Measurements from ENCODE around the gene TMEM259. TPM values are rescaled to one million over a fixed set of nuclear protein-coding genes. Genes with fewer than 3 reads are reported as not detected.

Gene TMEM259
- total and polyA plus RNA-seq, 3 donors from 2014 or later = 164 to 405 (median 339) TPM

GRCh38 chr19:971795-972194 lies 49.1 kb downstream of the TMEM259 start:
- intact Hi-C loops (cut with DNase I; ENCODE audit: low total_unique reads) = no loop called here
- Histone ChIP-seq H3K4me1 (no peaks in the 10 kb centered on the region), H3K4me3 (no peak overlapping the region), H3K27ac (no peak overlapping the region), H3K9me3 (no peaks in the 10 kb centered on the region), H3K27me3 (no peaks in the 10 kb centered on the region), H3K36me3 (ENCODE audit: low read depth, missing control alignments) (no peaks in the 10 kb centered on the region)
- DNase-seq = no peak
- 93 to 97% methylated on average over 9 to 24 of the region's 24 CpGs for WGBS, 2 donors
- TF ChIP-seq CTCF (IDR thresholded peaks at IDR 0.05) (no peak), POLR2A (IDR thresholded peaks at IDR 0.05) (no peak)

- no peaks in the 10 kb centered on the region for H3K9me3 ChIP-seq
- H3K4me1 ChIP-seq = no peaks in the 10 kb centered on the region
- H3K27me3 ChIP-seq = no peaks in the 10 kb centered on the region
- TF ChIP-seq CTCF (IDR thresholded peaks at IDR 0.05) (peak; percentile 25 to 64 (median 53)), POLR2A (IDR thresholded peaks at IDR 0.05) (no peak)
- no peak for DNase-seq
- 97 to 98% methylated on average over 10 to 14 of the region's 14 CpGs for WGBS, 2 donors
- intact Hi-C loops (cut with DNase I; ENCODE audit: low total_unique reads) = no loop called here
- H3K36me3 ChIP-seq (ENCODE audit: low read depth, missing control alignments) = no peaks in the 10 kb centered on the region
- no peak overlapping the region for H3K4me3 ChIP-seq
- H3K27ac ChIP-seq = no peak overlapping the region
Measured at GRCh38 chr19:970695-971094, 50.2 kb downstream of the TMEM259 start.

- no peaks in the 10 kb centered on the region for H3K36me3 ChIP-seq (ENCODE audit: low read depth, missing control alignments)
- no peak for DNase-seq
- 81 to 88% methylated on average over 11 to 17 of the region's 17 CpGs for WGBS, 2 donors
Measured at GRCh38 chr19:966485-967088, 54.3 kb downstream of the TMEM259 start.

DNA sequence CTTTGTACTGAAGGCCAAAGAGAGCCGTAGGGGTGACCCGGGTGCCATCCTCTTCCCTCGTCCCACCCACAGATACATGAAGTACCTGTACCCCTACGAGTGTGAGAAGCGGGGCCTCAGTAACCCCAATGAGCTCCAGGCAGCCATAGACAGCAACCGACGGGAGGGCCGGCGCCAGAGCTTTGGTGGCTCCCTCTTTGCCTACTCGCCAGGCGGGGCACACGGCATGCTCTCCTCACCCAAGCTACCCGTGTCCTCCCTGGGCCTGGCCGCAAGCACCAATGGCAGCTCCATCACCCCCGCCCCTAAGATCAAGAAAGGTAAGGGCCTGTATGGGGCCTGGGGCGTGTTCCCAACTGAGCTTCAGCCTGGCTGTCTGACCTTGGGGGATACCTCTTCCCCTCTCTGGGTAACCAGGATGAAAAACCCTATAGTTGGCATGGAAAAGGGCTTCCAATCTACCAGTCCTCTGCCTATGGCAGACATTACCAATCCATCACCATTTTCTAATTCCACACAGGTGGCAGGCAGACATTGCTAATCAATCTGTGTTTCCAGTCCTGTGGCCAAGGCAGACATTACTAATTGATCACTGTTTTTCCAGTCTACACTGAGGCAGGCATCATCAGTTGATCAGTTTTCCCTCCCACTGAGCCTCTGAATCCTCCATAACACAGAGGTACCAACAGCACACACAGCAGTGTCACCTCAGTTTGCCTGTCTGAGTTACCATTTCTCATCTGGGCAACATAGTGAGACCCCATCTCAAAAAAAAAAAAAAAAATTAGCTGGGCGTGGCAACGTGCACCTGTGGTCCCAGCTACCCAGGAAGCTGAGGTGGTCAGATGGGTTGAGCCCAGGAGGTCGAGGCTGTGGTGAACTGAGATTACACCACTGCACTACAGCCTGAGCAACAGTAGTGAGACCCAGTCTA lies 55.9 kb downstream of the TMEM259 start:
- WGBS, 2 donors = 86 to 99% methylated on average over 4 to 19 of the region's 19 CpGs
- no peaks in the 10 kb centered on the region for H3K27me3 ChIP-seq
- intact Hi-C loops (cut with DNase I; ENCODE audit: low total_unique reads) = no loop called here
- H3K36me3 ChIP-seq (ENCODE audit: low read depth, missing control alignments) = no peaks in the 10 kb centered on the region
- H3K4me3 ChIP-seq = no peak overlapping the region
- no peaks in the 10 kb centered on the region for H3K4me1 ChIP-seq
- TF ChIP-seq POLR2A (IDR thresholded peaks at IDR 0.05) (no peak), CTCF (IDR thresholded peaks at IDR 0.05) (no peak)
- DNase-seq = no peak
- no peaks in the 10 kb centered on the region for H3K9me3 ChIP-seq
- H3K27ac ChIP-seq = no peak overlapping the region

More at GRCh38 chr19:966485-967088, 54.3 kb downstream of the TMEM259 start:
- no peak overlapping the region for H3K27ac ChIP-seq
- H3K4me1 ChIP-seq = no peaks in the 10 kb centered on the region
- TF ChIP-seq CTCF (IDR thresholded peaks at IDR 0.05) (no peak), POLR2A (IDR thresholded peaks at IDR 0.05) (no peak)
- H3K27me3 ChIP-seq = no peaks in the 10 kb centered on the region
- no peaks in the 10 kb centered on the region for H3K9me3 ChIP-seq
- no peak overlapping the region for H3K4me3 ChIP-seq
- intact Hi-C loops (cut with DNase I; ENCODE audit: low total_unique reads) = no loop called here
